GM21786 (cell line): Measurements from ENCODE around the gene KRT4.

Experiments used
- ATAC-seq: cut with Tn5 transposase; IDR thresholded peaks from one replicate; pipeline ENCODE4 v1.9.1; 2021; ENCODE audit not compliant: unreplicated experiment

The KRT4 gene

DNA sequence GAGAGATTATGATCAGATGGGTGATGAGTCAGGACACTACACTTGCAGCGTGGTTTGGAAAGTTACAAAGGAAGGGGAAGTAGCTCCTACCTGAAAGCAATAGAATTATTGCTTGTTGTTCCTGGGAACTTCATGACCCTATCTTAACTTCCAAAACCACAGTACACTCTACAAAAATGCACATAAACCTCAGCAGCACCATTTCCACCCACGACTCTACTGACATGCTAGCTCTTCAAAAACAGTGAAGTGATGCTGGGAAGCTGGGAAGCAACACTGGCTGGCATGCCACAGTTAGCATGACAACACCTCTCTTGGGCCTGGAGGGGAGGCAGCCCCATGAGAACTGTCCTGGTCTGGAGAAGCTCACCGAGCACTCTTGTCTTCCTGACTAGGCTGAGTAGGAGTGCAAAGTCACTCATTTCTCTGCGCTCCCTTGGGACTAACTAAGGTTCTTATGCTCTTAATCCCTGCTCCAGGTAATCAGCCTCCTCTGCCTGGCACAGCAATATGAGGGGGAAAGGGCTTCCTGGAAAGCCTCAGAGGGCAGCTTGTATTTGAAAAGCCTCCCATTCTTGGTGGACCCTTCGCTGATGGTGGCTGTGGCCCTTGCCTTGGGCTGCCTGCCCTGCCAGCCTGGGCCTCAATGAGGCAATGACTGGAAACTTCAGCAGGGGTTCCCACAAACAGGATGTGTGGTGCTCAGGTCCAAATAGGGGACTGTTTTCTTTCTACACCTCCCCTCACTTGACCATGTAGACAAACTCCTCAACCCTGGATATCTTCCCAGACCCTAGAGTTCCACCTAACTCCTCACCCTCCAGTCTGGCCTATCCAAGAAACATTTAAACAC is 19.2 kb downstream of the KRT4 start:
- no peak for ATAC-seq

DNA sequence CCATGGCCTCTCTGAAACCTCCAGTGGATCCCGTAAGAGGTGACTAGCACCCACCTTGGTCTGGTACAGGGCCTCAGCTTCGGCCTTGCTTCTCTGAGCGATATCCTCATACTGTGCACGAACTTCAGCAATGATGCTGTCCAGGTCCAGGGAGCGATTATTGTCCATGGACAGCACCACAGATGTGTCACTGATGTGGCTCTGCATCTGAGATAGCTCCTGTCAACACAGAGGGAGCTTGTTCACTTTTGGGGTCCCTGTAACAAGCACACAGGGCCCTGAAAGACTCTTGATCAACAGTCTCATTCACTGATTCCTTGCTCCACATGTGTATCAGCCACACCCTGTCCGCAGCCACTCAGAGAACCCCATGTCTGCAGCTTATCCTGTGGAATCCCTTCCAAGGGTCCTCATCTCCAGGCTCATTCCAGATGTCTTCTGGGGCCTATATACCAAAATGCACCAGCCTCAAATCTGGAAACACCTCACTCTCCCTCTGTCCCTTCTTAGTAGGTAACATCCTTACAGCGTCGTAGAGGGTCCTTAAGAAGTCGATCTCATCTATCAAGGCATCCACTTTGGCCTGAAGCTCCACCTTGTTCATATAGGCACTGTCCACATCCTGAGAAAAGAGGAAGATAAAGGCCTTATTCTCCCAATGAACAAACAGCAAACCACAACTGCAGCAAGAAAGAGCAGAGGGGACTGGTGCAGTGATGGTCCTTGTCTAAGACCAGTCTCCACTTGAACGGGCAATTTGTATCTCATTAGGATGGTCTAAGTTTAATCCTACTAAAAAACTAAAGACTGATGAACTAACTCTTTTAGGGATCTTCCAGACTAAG is 21.5 kb downstream of the KRT4 start:
- ATAC-seq, result no peak

- no peak for ATAC-seq
Measured at GRCh38 chr12:52791271-52792184, 22.4 kb downstream of the KRT4 start.

DNA sequence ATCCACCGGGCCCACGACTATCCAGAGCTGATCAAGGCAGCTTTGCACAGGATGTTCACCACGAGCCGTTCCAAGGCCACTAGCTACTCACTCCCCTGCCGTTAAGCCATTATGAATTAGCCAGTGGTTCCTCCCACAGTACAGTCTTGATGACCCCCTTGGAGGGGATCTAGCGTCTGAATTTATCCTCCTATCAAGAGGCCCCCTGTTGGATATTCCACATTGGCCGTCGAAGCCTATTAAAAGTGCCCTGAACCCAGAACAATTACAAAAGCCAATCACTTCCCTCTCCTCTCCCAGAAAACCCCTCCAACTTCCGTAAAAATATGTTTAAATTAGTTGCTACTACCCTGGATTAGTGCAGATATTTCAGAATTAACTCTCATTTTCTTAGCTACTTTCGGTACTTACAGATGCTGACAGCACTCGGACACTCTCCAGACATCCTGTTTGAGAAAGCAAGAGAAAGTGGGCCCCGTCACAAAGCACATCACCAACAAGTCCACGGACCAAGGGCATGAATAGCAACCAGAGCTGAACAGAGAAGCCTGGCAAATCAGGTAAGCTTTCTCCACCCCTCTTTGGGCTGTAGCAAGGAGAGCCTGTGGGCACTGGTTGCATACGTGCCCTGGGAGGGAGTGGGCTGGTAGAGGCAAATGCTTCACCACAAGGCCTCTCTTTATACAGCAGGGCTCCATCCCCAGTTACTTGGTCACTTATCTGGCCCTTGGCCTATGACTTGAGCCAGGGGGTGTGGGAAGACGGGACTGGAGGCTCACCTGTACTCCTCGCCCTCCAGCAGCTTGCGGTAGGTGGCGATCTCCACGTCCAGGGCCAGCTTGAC is 23.3 kb downstream of the KRT4 start:
- ATAC-seq, result no peak

DNA sequence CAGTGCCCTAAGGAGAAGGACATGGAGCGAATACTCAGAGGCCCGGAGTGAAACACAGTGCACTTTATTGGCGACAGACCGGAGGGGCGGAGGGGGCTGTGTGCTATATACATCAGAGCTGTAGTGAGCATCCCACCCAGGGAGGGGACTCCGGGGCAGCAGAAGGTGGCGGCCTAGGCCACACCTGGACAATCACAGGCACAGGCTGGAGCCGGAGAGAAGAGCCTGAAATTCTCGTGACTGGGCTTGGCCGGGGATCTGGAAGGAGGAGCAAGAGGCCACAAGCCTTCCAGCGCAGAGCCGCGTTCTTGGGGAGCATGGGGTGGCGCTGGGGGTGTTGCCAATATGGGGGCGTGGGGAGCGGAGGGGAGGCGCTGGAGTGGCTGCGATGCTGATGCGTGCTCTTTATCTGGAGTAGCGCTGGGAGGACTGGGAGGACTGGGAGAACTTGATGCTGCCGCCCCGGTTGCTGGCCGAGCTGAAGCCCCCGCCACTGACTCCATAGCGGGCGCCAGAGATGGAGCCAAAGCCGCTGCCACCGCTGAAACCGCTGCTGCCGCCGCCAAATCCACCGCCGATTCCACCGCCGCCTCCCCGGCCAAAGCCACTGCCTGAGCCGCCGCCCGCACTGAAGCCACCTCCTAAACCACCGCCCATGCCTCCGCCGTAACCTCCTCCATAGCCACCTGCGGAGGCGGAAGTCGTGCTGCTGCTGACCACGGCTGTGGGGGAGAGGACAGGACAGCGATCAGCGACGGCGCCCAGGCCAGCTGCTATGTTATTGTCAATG is 24.1 kb downstream of the KRT4 start:
- ATAC-seq, result no peak

DNA sequence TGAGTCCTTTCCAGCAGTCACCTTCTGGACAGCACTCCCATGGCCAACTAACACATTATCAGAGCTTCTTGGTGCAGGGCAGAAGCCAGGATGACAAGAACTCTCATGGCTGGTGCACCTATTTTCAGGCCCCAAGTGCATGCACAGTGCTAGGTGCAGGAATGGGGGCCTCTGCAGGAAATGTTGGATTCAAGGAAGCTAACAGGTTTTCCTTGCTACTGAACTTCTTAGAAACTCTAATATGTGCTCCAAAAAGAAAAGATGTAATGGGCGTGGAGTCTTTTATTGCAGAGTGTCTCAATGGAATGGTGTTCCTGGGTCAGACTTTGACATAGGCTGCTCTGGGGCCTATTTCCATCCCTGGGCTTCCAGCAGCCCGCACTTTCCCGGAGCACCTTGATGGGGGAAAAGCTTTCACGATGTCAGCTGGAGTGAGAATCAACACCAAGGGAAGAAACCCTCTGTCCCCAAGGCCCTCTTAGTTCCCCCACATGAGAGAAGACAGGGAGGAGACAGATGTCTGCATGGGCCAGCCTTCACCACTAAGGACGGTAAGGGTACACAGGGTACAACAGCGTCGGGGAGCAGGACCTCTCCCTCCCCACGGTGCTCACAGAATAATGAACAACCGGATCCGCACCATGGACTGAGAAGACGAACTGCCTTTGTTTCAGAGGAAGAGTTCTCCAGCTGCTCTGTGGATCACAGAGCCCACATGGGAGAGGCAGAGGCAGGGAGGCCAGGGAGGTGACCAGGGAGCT is 24.9 kb downstream of the KRT4 start:
- no peak for ATAC-seq

DNA sequence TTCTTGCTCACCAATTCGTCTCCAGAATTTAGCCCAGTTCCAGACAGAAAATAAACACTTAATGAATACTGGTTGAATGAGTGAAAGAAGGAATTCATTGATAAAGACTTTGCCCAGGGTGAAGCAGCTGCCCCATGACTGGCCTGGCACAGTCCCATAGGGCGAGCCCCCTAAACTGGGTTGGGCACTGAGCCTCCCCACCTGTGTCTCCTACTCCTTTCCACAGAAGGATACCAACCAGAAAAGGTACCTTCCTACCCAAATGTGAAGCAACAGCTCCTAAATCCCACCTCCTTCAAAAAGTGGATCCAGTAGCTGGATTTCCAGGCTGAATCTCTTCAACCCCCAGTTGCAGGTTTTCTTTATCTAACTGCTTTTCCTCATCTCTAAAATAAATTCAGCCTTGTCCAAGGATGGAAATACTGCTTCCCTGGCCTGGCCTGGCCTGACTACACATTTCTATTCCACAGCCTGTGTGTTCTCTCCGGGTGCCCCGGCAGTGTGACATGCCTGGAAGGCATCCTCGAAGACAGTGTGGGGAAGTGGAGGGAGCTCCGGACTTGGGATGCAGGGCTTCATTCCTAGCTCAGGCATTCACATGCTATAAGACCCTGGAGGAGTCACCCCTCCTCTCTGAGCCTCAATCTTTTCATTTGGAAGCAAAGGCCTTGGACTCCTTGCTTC is 25.6 kb downstream of the KRT4 start:
- no peak for ATAC-seq

DNA sequence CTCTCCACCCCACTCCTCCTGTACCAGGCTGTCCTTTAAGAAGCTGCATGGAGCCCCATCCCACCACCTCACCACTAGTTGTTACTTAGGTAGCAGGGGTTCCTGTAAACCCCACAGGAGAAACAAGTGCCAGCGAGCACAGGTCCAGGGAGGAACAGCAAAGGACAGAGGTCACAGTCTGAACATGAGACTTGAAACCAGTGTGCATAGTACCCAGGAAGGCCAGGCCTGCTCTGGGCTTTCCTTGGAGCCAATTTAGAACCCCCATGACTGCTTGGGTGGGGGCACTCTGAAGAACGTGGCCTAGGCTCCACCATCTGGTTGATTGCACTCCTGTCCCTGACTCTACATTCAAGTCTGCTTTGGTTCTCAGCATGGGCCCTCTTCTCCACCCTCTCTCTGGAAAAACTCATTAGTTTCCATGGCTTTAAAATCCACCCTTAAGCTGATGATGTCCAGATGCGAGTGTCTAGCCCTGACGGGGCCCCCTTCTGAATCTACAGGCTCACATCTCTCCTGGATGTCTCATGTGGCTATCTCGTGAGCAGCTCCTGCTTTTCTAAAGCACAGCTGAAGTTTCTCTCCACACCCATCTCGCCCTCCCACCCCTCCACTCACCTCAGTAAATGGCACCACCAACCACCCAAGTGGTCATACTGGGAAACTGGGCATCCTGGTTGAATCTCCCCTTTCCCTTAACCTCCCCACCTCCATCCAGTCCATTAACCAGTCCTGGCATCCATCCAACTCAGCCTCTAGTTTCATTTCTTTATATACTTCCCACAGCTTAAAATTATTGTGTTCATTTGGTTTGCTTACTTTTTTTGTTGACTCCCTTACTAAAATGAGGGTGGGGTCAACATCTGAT is 26.4 kb downstream of the KRT4 start:
- ATAC-seq, result no peak

GRCh38 chr12:52784909-52785308 is 29.0 kb downstream of the KRT4 start:
- ATAC-seq, result no peak

DNA sequence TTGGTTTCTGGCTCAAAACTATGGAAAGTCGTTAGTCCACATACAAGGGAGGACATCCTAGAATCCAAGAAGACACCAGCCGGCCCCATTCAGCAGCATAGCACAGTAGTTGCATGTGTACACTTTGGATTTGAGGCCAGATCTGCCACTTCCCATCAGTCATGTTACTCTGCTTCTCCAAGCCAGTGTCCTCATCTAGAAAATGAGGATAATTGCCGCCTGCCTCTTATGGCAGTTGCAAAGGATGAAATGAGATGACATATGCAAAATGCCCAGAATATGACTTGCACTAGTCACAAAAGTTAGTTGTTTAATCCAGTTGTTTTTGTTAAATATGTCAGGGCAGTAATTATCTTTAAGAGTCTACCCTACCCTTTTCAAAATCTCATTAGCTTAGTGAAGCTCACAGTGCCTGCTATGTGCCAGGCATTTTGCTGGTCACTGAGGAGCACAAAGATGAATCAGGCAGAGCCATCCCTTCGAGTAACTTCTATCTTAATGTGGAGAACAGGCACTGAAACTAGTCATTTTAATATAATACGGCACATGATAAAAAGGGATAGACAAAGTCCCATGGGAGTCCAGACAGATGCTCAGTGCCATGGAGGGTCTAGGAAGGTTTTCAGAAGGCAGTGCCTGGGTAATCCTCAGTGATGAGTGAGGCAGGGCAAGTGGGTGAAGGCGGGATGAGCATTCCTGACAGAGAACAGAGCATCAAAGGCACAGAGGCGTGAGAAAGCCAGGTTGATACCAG is 30.2 kb downstream of the KRT4 start:
- no peak for ATAC-seq

GRCh38 chr12:52782502-52782901 is 31.4 kb downstream of the KRT4 start:
- no peak for ATAC-seq

GRCh38 chr12:52781399-52782082 is 32.4 kb downstream of the KRT4 start:
- no peak for ATAC-seq

DNA sequence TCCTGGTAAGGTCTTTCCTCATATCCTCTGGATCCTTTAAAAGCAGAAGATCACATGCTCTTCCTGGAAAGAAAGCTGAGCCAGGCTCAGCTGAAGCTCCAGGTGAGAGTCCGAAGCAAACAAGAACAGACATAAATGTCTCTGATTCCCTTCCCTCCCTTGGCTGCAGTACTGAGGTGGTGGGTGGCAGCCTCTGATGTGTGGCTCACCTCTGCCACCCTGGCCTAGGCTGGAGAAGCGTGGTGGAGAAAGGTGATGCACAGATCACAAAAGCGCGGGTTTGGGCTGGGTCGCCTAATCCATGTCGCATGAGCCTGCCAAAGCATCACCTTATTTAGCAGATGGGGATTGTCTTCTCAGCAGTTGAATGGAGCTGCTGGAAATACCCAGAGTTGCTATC is 34.0 kb downstream of the KRT4 start:
- no peak for ATAC-seq

- ATAC-seq, result no peak
Measured at GRCh38 chr12:52778833-52779232, 35.1 kb downstream of the KRT4 start.

DNA sequence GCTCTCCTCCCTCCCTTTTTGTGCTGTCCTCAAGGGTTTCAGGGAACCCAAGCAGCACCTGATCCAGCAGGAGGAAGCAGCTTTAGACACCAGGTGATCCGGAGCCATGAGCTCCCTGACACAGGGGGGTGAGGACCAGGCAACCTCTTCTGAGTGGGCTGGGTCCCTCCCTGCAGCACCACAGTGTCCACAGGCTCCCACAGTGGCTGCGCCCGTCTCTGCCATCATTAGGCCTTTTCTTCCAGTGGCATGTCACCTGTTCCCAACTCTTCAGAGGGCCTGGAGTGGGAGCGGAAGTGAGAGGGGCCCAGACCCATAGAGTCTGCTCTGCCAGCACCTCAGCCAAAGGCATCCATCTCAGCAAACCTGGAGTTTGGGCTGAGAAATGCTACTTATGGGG is 36.4 kb downstream of the KRT4 start:
- ATAC-seq, result no peak

GRCh38 chr12:52776913-52777395 is 37.0 kb downstream of the KRT4 start, which contains the start of gene KRT76:
TSS of gene KRT76 (minus strand) at chr12:52777345. CDS start at chr12:52777291, 54 bp downstream.
- ATAC-seq, result no peak
